HG02678 (cell line): ENCODE results near the gene LTBR.
"Not testable (repeated sequence)": the region's sequence is repeated elsewhere in the genome, so short reads cannot be mapped to it uniquely, and the experiment has no call there.

Experiments
- ATAC-seq: cut with Tn5 transposase; IDR thresholded peaks from one replicate; pipeline ENCODE4 v1.9.1; 2021; ENCODE audit warnings: mild to moderate bottlenecking, moderate library complexity; ENCODE audit not compliant: unreplicated experiment

The LTBR gene

DNA sequence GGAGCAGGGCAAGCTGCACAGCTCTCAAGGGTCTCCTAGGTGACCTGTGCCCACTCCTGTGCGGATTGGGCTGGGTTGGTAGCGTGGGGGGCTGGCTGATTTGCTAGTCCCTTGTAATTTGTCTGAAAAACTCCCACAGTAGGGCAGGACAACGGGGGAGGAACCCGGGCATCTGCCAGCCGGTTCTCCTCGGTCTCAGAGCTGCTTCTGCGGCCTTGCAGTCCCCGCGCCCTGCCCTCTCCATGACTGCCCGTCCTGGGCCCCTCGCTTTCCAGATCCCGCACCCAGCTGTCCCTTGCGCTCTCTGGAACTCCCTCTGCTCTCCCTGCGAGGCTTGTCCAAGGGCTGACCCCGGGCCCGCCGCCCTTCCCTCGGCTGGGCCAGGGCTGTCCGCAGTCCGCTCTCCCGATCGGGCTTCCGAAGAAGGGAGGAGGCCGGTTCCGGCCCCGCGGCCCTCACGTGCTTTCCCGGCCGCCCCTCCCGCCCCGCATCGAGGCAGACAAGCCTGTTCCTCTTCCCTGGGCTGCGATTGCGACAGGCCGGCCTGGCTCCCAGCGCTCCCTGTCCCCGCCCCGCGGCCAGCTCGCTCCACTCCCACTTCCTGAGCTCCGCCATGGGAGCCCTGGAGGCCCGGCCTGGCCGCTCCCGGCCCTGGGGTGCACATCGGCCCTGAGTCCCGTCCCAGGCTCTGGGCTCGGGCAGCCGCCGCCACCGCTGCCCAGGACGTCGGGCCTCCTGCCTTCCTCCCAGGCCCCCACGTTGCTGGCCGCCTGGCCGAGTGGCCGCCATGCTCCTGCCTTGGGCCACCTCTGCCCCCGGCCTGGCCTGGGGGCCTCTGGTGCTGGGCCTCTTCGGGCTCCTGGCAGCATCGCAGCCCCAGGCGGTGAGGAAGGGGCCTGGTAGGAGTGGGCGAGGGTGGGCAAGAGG lies at the start of gene LTBR:
Gene LTBR (plus strand): TSS at position 591 of the 927 bp plus-strand sequence. CDS start 197 bp downstream, at position 788.
- ATAC-seq: no peak

- no peak for ATAC-seq
These were observed 49.6 kb upstream of the LTBR start for GRCh38 chr12:6334359-6334758.

- ATAC-seq: no peak
These were observed 49.0 kb upstream of the LTBR start for GRCh38 chr12:6334940-6335450.

- peak; percentile 75 for ATAC-seq
These were observed 48.4 kb upstream of the LTBR start for GRCh38 chr12:6335451-6336078.

DNA sequence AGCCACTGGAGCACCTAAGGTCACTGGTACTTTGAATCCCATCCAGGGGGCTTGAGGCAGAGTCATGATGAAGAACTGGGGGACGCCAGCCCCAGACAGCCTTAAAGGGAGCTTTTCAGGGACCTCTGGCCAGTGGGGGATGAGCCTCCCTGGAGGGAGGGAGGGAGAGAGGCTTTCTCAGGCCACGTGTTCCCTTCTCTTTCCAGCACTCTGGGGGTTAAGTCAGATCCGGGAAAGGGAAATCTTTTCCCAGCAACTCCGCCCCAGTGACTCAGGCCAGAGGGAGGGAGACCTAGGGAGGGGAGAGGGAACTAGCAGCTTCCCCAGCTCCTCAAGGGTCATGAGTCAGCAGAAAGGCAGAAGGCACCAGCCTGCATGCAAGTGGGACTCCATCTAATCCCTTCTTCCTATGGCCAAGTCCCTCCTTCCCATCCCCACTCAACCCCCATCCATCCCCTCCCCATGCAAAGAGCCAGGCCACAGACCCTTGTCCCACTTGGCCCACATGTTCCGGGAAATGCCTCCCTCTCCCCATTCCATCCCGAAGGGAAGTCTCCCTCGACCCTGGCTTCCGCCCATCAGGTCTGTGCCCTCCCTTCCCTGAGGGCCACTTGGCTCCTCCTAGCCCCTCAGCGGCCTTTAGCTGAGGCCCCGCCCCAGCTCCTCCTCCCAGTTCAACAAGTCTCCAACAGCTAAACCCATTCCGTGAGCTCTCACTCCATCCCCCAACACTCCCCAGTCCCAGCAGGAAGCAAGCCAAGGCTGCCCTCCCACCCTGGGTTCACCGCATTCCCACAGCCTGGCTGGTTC lies 47.7 kb upstream of the LTBR start:
- no peak for ATAC-seq

DNA sequence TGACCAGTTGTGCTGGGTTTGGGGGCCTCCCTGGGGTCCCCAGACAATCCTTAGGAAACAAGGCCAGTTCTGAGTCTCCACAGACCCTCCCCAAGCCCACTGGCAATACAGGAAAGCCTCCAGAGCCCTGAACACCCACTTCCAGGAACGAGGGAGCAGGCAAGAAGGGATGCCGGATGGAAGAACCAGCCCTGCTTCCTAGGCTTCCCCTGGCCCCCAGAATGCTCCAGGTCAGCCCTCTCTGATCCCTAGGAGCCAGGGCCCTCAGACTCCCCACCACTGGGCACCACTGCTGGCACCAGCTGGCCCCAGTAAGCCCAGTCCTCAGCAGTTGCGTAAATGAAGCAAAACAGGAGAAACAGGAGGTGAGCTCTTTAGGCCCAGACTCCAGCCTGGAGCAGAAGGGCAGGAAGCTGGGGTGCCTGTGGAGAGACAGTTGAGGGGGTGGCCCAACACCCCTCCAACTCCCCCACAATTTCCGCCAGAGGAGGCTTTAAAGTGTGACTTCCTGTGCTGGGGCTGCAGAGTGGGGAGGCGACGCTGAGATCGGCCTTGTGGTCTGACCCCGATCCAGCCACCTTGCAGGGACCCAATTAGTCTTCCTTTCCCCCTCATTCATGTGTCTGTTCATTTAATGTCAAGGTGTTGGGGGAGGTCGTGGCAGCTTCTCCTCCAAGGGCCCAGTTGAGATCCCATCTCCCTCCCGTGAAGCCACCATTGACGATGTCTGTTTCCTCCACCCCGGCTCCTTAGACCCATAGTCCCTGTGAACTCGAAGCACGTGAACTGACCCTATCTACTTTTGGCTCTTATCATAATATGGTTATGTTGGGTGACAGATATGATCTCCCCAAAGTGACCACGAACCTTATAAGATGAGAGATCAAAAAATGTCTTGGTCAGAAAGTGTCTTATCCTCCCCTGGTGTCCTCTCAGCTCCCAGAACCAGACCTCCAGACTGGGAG lies 46.8 kb upstream of the LTBR start:
- no peak for ATAC-seq

DNA sequence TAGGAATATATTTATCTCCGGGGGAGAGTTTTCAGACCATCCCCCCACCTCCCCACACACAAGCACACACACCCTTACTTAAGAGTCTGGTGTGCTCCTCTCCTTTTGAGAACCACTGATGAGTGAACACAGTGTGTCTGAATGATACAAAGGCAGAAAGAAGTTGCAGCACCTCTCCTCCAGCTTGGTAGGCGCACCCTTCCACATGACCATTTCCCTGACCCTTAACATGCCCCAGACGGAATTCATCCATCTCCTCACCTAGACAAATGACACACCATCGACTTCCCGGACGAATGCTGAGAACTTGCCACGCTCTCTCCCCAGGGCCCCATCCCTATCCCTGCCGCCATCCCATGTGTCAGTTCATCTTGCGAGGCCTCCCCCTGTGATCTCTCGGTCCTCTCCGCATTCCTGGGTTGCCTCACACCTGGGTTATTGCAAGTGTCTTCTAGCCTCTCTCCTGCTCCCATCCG lies 46.0 kb upstream of the LTBR start:
- no peak for ATAC-seq

GRCh38 chr12:6338536-6338935 lies 45.4 kb upstream of the LTBR start:
- ATAC-seq: not testable (repeated sequence)

- no peak for ATAC-seq
These were observed 45.0 kb upstream of the LTBR start for GRCh38 chr12:6338955-6339354.

- no peak for ATAC-seq
These were observed 43.8 kb upstream of the LTBR start for GRCh38 chr12:6340032-6340638.

DNA sequence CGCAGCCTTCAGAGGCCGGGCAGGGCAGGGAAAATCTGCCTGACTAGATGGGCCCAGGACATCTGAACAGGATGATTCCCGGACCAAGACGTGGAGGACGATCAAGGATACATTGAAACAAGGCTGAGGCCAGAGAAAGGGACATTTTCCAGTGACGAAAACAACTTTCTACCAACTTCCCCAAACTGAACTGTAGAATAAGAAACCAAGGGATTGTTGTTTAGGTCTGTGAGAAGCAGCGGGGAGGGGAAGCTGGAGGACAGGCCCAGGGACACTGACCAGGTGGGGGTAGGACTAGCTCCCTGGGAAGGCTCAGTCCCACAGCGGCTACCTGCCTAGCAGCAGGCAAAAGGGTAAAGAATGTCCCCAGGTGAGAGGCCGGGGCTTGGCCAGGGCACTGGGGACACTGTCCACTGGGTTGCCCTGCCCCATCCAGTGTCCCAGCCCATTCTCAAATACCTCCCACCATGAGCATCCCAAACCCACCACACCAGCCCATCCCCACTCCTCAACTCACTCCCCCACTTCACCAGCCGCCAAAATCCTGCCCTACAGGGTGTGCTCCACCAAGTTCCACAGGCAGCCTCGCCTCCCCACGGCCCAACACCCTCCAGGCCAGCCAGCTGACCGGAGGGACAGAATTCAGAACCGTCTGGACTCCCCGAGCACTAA lies 43.1 kb upstream of the LTBR start:
- ATAC-seq: no peak

DNA sequence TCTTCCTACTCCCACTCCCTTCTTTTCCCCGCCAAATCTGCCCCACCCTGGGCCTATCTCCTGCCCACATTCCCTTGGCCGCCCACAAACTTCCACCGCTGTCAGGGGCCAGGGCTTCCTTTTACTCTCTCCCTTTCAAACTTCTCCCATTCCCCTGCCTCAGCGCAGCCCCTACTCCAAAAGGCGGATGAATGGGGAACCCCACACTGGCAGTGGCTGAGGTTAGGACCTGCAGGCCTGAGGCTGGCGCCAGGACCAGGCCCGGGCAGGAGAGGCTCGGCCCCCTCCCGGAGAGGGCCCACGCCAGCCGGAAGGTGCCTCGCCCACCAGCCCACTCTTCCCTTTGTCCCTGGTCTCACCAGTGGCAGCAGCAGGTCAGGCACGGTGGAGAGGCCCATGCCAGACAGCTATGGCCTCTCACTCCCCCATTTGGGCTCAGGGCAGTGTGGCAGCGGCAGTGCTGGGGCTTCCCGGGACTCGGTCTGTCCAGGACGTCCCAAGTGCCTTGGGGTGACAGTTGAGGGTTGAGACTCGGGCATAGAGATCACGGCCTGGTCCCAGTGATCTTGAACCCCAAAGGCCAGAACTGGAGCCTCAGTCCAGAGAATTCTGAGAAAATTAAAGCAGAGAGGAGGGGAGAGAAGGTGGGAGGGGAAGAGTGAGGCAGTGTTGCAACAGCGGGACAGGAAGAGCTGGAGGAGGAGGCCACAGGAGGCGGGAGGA lies 42.4 kb upstream of the LTBR start, which contains the start of gene TNFRSF1A:
Gene TNFRSF1A (minus strand): TSS at position 660 of the 723 bp plus-strand sequence. CDS start 262 bp downstream, at position 398.
- ATAC-seq: no peak

GRCh38 chr12:6342140-6342889 lies 41.6 kb upstream of the LTBR start:
- no peak for ATAC-seq

DNA sequence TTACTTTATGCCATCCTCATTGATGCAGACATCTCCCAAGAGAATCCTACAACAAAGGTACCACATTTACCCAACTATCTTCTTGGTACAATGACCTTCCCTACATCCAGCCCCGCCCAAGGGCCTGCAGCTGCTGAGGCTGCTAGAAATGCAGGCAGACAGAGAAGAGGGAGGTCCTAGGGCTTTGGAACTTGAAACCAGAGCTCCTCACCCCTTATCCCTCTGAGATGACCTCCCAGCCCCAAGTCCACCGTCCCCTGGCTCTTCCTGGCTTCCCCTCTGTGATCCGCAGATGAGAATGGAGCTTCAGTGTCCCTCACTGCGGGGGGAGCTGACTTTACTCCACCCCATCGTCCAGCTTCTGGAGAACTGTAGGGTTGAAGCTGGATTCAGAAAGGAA lies 40.4 kb upstream of the LTBR start:
- no peak for ATAC-seq

GRCh38 chr12:6344101-6344660 lies 39.8 kb upstream of the LTBR start:
- ATAC-seq: not testable (repeated sequence)

DNA sequence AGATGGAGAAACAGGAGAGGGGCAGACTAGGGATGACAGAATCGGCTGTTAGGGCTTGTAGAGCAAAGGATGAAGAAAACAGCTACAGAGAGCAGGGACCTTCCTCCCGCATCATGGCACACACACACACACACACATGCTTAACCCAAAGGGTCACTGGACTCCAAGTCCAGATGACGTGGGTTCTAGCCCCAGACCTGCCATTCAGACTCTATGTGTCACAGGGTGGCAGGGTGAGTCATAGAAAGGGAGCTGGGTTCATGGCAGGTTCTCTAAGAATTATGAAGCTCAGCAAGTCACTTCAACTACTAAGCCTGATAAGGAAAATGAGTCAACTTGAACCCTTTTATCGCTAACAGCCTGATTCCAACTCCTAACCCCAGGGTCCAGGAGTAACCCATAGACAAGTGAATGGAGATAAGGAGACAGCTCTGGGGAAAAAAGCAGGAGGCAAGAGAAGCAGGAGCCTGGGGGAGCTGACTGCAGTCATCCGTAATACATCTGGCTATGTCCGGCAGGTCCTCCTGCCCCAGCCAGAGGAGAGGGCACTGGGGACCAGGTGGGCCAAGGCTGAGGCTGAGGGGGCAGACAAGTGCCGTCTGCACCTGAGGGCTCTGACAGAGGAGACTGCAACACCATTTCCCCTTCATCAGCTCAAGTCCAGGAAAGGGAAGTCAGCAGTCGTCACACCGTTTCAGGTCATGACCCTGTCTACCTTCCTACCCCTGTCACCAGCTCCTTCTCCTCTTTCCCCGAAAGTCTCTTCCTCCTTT lies 38.5 kb upstream of the LTBR start:
- no peak for ATAC-seq
